ENCODE data around the gene PLBD1.

The PLBD1 gene

GRCh38 chr12:14567351-14568162, at the start of gene PLBD1:
Gene PLBD1, minus strand, starts transcription at chr12:14567883. Its CDS starts 187 bp downstream, at chr12:14567696.
- peak; percentile 34 for DNase-seq

DNA sequence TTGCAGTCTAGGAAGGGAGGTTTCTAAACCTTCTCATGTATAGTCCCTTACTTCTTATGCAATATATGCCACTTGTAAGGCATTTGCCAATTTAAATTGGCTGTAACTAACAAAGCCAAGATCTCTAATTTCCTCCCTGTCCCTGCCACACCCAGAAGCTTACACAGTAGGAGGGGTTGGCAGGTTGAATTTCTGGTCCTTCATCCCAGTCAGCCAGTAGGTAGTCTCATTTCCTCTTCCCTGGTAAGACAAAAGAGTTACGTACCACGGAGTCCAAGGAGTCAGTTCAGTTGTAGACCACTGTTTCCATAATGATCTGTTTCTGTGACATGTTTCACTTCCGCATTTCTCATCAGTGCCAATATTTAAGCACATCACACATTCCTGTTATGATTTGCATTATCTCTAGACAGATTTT, 47.0 kb upstream of the PLBD1 start:
- no peak for DNase-seq

GRCh38 chr12:14613718-14614117, 46.0 kb upstream of the PLBD1 start:
- DNase-seq: no peak

DNA sequence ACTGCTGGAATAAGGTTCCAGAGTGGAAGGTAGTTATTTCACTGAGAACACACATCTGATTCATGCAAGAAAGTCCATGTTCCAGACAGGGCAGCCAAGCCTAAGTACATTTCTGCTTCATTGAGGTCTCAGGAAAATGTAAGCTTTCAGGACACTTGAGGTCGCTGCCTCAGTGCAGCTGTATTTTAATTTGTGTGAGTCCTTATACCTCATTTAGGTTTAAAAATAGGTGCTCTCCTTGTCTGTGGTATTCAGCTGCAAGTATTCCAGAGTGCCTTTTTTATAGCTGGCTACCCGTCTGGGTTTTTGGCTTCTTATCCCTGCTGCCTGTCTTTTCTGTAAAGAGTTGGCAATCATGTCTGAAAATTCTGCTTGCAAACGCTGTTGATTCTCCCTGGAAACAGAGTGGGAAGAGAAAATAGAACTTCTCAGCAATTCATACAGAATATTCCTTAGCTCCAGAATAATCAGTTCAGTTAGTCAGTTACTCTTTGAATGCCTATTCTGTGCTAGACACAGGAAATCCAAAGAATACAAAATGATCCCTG, 45.3 kb upstream of the PLBD1 start:
- DNase-seq: no peak

GRCh38 chr12:14612250-14612649, 44.6 kb upstream of the PLBD1 start:
- DNase-seq: no peak

DNA sequence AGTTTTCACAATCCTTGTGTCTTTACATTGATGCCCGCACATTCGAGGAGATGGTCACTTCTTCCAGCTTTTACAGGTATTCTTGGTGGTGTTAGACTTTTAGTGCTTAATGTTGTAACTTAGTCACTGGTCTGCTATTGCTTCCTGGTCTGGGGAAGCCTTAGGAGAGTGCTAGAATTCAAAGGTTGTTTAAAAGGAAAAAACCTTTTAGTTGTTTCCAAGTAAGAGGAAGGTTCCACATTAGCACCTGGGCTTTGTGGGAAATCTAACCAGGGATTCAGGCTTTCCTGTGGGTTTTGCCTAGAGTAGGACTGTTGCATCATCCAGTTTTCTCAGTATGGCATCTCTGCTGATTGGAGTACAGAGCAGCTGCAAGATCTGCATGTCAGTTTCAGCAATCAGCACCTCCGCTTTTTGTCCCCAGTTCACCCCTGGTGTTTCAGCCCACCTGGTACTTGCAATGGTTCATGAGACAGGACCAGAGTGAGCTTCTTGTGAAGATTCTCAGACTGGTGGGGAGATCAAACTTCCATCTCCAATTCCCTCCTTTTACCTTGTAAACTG, 44.0 kb upstream of the PLBD1 start:
- no peak for DNase-seq

- DNase-seq: no peak
Measured at GRCh38 chr12:14607568-14607967, 39.9 kb upstream of the PLBD1 start.

- no peak for DNase-seq
Measured at GRCh38 chr12:14605401-14605989, 37.8 kb upstream of the PLBD1 start.

- DNase-seq: no peak
Measured at GRCh38 chr12:14601692-14602478, 34.2 kb upstream of the PLBD1 start.

GRCh38 chr12:14597480-14597879, 29.8 kb upstream of the PLBD1 start:
- DNase-seq: no peak

- no peak for DNase-seq
Measured at GRCh38 chr12:14591719-14592118, 24.0 kb upstream of the PLBD1 start.

DNA sequence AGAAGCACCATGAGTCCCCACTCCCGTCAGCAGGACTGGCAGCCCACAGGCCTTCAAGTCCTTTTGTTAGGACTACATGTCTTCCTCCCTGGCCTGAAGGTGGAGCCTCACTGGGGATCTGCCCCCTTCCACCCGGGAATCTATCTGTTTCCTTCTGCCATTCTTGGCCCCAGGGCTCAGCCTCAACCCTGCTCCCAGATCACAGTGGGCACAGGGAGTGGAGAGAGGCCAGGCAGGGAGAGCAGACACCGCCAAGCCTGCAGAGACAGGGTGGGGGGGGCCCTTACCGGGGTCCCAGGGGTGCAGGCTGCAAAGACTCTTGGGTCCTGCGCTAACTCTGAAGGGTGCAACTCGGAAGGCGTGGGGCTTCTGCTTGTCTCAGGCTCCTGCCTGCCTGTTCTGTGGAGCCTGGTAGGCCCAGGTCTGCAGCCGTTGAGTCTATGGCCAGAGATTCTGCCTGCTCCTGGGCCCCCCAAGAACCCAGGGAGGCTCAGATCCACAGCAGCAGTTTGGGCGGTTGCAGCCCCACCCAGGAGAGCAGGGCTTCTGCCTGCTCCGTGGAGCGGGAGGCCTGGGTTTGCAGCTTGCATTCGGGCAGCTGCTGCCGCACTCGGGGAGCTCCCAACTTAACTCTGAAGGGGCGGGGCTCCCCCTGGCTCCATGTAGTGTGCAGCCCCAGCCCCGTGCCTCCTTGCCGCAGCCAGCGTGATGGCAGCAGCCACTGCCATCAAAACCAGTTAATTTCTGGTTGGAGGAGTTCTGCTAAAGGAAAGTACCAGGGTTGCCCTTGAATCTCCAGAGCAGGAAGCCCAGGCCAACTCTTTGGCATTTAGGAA, 21.7 kb upstream of the PLBD1 start:
- no peak for DNase-seq

GRCh38 chr12:14588571-14588970, 20.9 kb upstream of the PLBD1 start:
- no peak for DNase-seq

GRCh38 chr12:14578646-14579045, 11.0 kb upstream of the PLBD1 start:
- DNase-seq: no peak

DNA sequence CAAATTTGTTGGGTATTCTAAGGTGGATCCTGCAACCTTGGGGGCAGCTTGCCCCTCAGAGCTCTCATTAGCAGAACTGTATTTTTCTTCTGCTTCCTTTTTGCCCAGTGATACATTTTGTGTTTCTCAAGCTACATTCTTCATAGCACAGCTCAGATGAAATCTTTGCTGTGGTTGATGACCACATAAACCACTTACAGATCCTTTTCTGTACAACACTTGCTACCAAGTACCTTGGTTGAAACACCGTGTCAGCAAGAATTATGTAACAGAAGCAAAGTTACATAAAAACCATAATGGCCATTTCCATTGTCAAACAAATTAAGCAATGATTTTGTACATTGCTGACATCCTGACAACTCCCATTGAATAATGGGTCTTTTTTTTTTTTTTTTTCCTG, 9.7 kb upstream of the PLBD1 start:
- no peak for DNase-seq

- DNase-seq: no peak
Measured at GRCh38 chr12:14576896-14577295, 9.2 kb upstream of the PLBD1 start.

DNA sequence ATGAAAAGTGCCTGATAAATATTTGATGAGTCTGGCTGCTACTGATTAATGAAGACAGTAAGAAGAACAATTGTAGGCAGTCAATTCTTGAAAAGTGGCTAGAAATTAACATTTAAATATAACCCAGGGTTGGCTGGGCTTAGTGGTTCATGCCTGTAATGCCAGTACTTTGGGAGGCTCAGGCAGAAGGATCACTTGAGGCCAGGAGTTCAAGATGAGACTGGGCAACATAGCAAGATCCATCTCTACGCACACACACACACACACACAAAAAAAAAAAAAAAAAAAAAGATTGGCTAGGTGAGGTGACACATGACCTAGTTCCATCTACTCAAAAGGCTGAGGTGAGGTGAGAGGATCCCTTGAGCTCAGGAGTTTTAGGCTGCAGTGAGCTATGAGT, 7.9 kb upstream of the PLBD1 start:
- no peak for DNase-seq

DNA sequence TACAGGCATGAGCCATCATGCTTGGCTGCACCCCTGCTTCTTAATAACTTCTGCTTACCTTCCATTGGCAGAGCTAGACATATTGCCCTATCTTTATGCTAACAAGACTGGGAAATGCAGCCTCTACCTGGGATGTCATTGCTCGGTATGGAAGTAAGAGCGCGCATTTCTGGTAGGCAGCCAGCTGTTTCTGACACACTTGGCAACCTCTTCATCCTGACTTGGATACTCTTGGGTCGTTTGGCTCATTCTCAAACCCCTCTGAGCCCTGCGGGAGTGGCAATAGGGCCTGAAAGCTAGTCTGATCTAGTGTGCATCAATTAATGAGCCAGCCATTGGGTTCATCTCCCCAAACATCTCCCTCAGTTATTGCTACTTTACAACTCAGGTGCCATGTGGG, 5.4 kb upstream of the PLBD1 start:
- no peak for DNase-seq

DNA sequence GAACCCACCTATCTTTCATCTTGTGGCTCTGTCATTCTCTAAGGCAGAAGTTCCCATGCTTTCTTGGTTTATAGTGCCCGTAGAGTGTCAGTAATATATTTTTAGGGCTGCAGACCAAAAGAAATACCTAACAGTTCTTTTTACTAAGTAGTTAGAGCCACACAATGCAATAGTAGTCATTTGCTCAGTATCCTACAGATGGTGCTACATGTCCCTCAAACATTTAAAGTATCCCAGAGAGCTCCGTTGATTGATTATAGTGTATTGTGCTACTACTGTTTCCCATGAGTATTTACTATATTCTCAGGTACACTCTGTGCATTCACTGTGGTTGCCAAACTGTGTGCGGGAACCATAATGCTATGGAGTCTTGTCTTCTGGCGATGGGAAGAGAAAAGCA, 4.7 kb upstream of the PLBD1 start:
- DNase-seq: no peak

DNA sequence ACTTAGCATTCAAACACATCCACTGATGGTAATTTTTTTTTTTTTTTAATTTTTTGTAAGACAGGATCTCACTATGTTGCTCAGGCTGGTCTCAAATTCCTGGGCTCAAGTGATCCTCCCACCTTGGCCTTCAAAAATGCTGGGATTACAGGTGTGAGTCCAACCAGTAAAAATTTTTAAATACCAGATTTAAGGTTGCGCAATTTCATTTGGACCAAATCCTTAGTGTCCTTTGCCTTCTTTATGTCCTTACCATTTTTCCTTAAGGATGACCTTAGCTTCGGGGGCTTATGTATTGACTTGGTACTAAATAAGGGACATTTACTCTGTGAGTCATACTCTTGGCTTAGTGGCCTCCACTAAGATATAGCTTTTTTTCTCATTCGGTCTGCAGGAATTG, 4.1 kb upstream of the PLBD1 start:
- no peak for DNase-seq

- no peak for DNase-seq
Measured at GRCh38 chr12:14570231-14570630, 2.5 kb upstream of the PLBD1 start.

DNA sequence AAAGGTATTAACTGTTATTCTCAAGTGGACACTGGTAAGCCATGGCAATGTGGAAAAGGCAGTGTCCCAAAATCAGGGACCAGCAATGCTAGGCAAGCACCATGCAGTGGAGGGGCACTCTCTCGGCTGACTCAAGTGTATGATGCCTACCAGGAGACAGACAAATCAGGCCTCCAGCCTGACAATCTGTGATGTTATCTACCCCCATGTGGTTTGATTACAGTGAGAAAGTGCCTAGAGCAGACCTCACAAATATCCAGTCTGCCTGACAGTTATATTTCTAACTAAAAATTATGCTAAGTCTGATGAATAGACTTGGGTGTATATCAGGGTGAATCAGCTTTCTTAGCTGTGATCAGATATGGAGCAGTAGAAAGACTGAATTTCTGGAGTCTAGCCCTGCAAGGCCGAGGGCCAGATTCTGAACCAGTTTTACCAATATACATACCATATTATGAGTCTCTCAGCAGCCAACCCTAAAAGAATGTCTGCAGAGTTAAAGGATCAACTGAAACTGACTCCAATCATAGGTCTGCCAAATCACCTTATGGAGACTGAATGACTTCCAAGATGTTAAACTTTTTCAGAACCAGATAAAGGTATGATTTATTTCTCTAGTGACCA, 3.2 kb downstream of the PLBD1 start:
- no peak for DNase-seq
